Upper lobe of right lung (tissue), 1 donor: ENCODE results near the gene RNF43. TPM values are rescaled to one million over a fixed set of nuclear protein-coding genes. Genes with fewer than 3 reads are reported as not detected.

ENCODE experiments used
- ATAC-seq: fragments of 200-7000 bp; cut with Tn5 transposase; one replicate; pipeline ENCODE4 v1.9.1; 2020; ENCODE audit warnings: mild to moderate bottlenecking, moderate library complexity
- DNase-seq: peaks from one replicate; pipeline ENCODE4 v3.0.0-alpha.2; 2020
- H3K27ac ChIP-seq: fragments of 200-600 bp; one replicate; pipeline ENCODE4 v1.8.0; 2022
- H3K27me3 ChIP-seq: fragments of 200-600 bp; one replicate; pipeline ENCODE4 v1.8.0; 2022; ENCODE audit warnings: mild to moderate bottlenecking
- H3K36me3 ChIP-seq: fragments of 200-600 bp; one replicate; pipeline ENCODE4 v1.8.0; 2022
- H3K4me1 ChIP-seq: fragments of 200-600 bp; one replicate; pipeline ENCODE4 v1.8.0; 2022
- H3K4me3 ChIP-seq: fragments of 200-600 bp; one replicate; pipeline ENCODE4 v1.8.0; 2022; ENCODE audit warnings: mild to moderate bottlenecking
- H3K9me3 ChIP-seq: fragments of 200-600 bp; one replicate; pipeline ENCODE4 v1.8.0; 2022
- CTCF ChIP-seq: fragments of 200-600 bp; IDR thresholded peaks from one replicate; pipeline ENCODE4 v1.8.0; 2022; ENCODE audit warnings: antibody characterized with exemption
- intact Hi-C: fragments of 100-400 bp; cut with DNase I; formaldehyde crosslinking; loops from one replicate; pipeline ENCODE4 v1.11.0; 2022
- total RNA-seq: library from RNA; stranded (reverse); fragmentation: NEBNext Ultra II Directional; extraction: Animal tissue kit (Norgen Biotek cat#: 25700); gene quantifications from one replicate; pipeline ENCODE4 v1.2.1, GENCODE V29; 2021
- donor health status: DM: no; HTN: yes; CAD: no; lungs with severe emphysema.

RNF43 gene
- total RNA-seq, 1 donor from 2014 or later: 7.5 TPM

- peak overlapping the region; percentile 41 for H3K4me3 ChIP-seq
- intact Hi-C loops: no loop called here
- DNase-seq: no peak
- H3K27ac ChIP-seq: peak overlapping the region; percentile 44
- TF ChIP-seq CTCF: no peak
- H3K4me1 ChIP-seq: no peaks in the 10 kb centered on the region
- ATAC-seq: no peak
- H3K36me3 ChIP-seq: no peaks in the 10 kb centered on the region
- no peaks in the 10 kb centered on the region for H3K27me3 ChIP-seq
- H3K9me3 ChIP-seq: no peaks in the 10 kb centered on the region
These were observed 4.3 kb downstream of the RNF43 start for GRCh38 chr17:58412961-58413586.

- Histone ChIP-seq H3K9me3 (no peaks in the 10 kb centered on the region), H3K4me1 (no peaks in the 10 kb centered on the region), H3K4me3 (no peak overlapping the region), H3K36me3 (no peaks in the 10 kb centered on the region), H3K27ac (no peak overlapping the region), H3K27me3 (no peaks in the 10 kb centered on the region)
- DNase-seq (no peak), ATAC-seq (no peak)
- TF ChIP-seq CTCF: no peak
- intact Hi-C loops: no loop called here
These were observed 5.2 kb downstream of the RNF43 start for GRCh38 chr17:58412064-58412703.

GRCh38 chr17:58411408-58411894 lies 5.9 kb downstream of the RNF43 start:
- intact Hi-C loops: no loop called here
- no peaks in the 10 kb centered on the region for H3K9me3 ChIP-seq
- no peaks in the 10 kb centered on the region for H3K27me3 ChIP-seq
- no peak overlapping the region for H3K27ac ChIP-seq
- no peaks in the 10 kb centered on the region for H3K36me3 ChIP-seq
- ATAC-seq: no peak
- no peak for DNase-seq
- no peak for TF ChIP-seq CTCF
- no peak overlapping the region for H3K4me3 ChIP-seq
- H3K4me1 ChIP-seq: no peaks in the 10 kb centered on the region

- intact Hi-C loops: no loop called here
These were observed 6.5 kb downstream of the RNF43 start for GRCh38 chr17:58410714-58411407.

GRCh38 chr17:58409432-58409831 lies 7.9 kb downstream of the RNF43 start:
- H3K4me1 ChIP-seq: no peaks in the 10 kb centered on the region
- TF ChIP-seq CTCF: no peak
- DNase-seq: no peak
- no peaks in the 10 kb centered on the region for H3K27me3 ChIP-seq
- intact Hi-C loops: no loop called here
- no peak overlapping the region for H3K4me3 ChIP-seq
- H3K27ac ChIP-seq: no peak overlapping the region
- no peak for ATAC-seq
- H3K9me3 ChIP-seq: no peaks in the 10 kb centered on the region
- no peaks in the 10 kb centered on the region for H3K36me3 ChIP-seq

More at GRCh38 chr17:58410714-58411407, 6.5 kb downstream of the RNF43 start:
- no peaks in the 10 kb centered on the region for H3K4me1 ChIP-seq
- no peaks in the 10 kb centered on the region for H3K36me3 ChIP-seq
- no peaks in the 10 kb centered on the region for H3K9me3 ChIP-seq
- no peak for ATAC-seq
- no peak overlapping the region for H3K27ac ChIP-seq
- TF ChIP-seq CTCF: no peak
- no peaks in the 10 kb centered on the region for H3K27me3 ChIP-seq
- DNase-seq: no peak
- no peak overlapping the region for H3K4me3 ChIP-seq
